Caki2 (cell line): Measurements from ENCODE around the gene STARD13. TPM values are rescaled to one million over a fixed set of nuclear protein-coding genes. Genes with fewer than 3 reads are reported as not detected.

ENCODE experiments used
- DNase-seq: peaks from one replicate; pipeline ENCODE4 v3.0.0-alpha.2; 2015; ENCODE audit warnings: low read depth
- in situ Hi-C: cut with HindIII; loops from 2 replicates; pipeline ENCODE4 v1.10.0; 2016; ENCODE audit warnings: low sequenced_read_pairs, low pct_unique_long_range_greater_than_20kb, mixed read lengths
- total RNA-seq: library from RNA; depleted of rRNA; stranded (reverse); fragments of >200 nt; shearing (Covaris generic); gene quantifications from 2 replicates; pipeline ENCODE4 v1.2.3, GENCODE V29; 2014; ENCODE audit warnings: low replicate concordance

The STARD13 gene
- total RNA-seq, 1 experiment from 2014 or later: 9.3 TPM

- in situ Hi-C loops: no loop called here
- no peak for DNase-seq
Observed at GRCh38 chr13:33147832-33148231, 137.7 kb downstream of the STARD13 start.

- no peak for DNase-seq
- in situ Hi-C loops: no loop called here
Observed at GRCh38 chr13:33146843-33147611, 138.5 kb downstream of the STARD13 start.

- no peak for DNase-seq
- in situ Hi-C loops: no loop called here
Observed at GRCh38 chr13:33145667-33146066, 139.9 kb downstream of the STARD13 start.

GRCh38 chr13:33144358-33144784 lies 141.2 kb downstream of the STARD13 start:
- no peak for DNase-seq
- in situ Hi-C loops: no loop called here

GRCh38 chr13:33139780-33140535 lies 145.6 kb downstream of the STARD13 start:
- in situ Hi-C loops: no loop called here
- no peak for DNase-seq

GRCh38 chr13:33139184-33139583 lies 146.4 kb downstream of the STARD13 start:
- no peak for DNase-seq
- in situ Hi-C loops: no loop called here

GRCh38 chr13:33138441-33138840 lies 147.1 kb downstream of the STARD13 start:
- DNase-seq: no peak
- in situ Hi-C loops: no loop called here

GRCh38 chr13:33137721-33138120 lies 147.8 kb downstream of the STARD13 start:
- in situ Hi-C loops: no loop called here

GRCh38 chr13:33135097-33135496 lies 150.5 kb downstream of the STARD13 start:
- in situ Hi-C loops: no loop called here
- no peak for DNase-seq

More at GRCh38 chr13:33137721-33138120, 147.8 kb downstream of the STARD13 start:
- no peak for DNase-seq

- in situ Hi-C loops: no loop called here
- DNase-seq: no peak
Observed at GRCh38 chr13:33134213-33134612, 151.3 kb downstream of the STARD13 start.

GRCh38 chr13:33132644-33133440 lies 152.7 kb downstream of the STARD13 start:
- no peak for DNase-seq
- in situ Hi-C loops: no loop called here

GRCh38 chr13:33129886-33130285 lies 155.7 kb downstream of the STARD13 start:
- in situ Hi-C loops: no loop called here

GRCh38 chr13:33129094-33129832 lies 156.3 kb downstream of the STARD13 start:
- in situ Hi-C loops: no loop called here
- DNase-seq: no peak

More at GRCh38 chr13:33129886-33130285, 155.7 kb downstream of the STARD13 start:
- no peak for DNase-seq

GRCh38 chr13:33128134-33128533 lies 157.4 kb downstream of the STARD13 start:
- no peak for DNase-seq
- in situ Hi-C loops: no loop called here

- no peak for DNase-seq
- in situ Hi-C loops: no loop called here
Observed at GRCh38 chr13:33127009-33127551, 158.5 kb downstream of the STARD13 start.

GRCh38 chr13:33125821-33126570 lies 159.6 kb downstream of the STARD13 start:
- peak; percentile 76 for DNase-seq
- in situ Hi-C loops: no loop called here
